HG03354 (cell line): Measurements from ENCODE around the gene RAB11FIP4.
"Not testable (repeated sequence)": the region's sequence is repeated elsewhere in the genome, so short reads cannot be mapped to it uniquely, and the experiment has no call there.

Experiments
- ATAC-seq: cut with Tn5 transposase; IDR thresholded peaks from one replicate; pipeline ENCODE4 v1.9.1; 2021; ENCODE audit warnings: mild to moderate bottlenecking; ENCODE audit not compliant: unreplicated experiment, poor library complexity, severe bottlenecking

RAB11FIP4 gene

GRCh38 chr17:31425282-31426040, 34.0 kb downstream of the RAB11FIP4 start:
- no peak for ATAC-seq

DNA sequence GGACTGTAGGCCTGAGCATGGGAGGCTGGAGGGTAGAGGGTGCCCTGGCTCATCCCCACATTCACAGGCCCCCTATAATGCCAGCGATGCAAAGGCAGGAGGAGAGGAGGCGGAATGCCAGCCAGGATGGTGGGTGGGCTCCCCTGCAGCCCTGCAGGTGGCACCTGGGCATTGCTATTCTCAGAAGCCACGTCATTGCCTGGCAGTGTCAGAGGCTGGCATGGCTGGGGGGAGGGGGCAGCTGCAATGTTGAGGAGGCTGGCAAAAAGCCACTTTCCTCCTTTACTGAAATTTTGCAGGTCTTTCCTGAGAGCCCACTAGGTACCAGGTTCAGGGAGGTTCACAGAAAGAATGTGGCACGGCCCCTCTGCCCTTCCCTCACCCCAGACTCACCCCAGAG, 36.2 kb downstream of the RAB11FIP4 start:
- ATAC-seq = no peak

- no peak for ATAC-seq
These were observed 36.6 kb downstream of the RAB11FIP4 start for GRCh38 chr17:31428111-31428510.

GRCh38 chr17:31428512-31428911, 37.0 kb downstream of the RAB11FIP4 start:
- ATAC-seq = no peak

- no peak for ATAC-seq
These were observed 39.8 kb downstream of the RAB11FIP4 start for GRCh38 chr17:31431098-31431851.

GRCh38 chr17:31431852-31432658, 40.6 kb downstream of the RAB11FIP4 start:
- ATAC-seq = no peak

DNA sequence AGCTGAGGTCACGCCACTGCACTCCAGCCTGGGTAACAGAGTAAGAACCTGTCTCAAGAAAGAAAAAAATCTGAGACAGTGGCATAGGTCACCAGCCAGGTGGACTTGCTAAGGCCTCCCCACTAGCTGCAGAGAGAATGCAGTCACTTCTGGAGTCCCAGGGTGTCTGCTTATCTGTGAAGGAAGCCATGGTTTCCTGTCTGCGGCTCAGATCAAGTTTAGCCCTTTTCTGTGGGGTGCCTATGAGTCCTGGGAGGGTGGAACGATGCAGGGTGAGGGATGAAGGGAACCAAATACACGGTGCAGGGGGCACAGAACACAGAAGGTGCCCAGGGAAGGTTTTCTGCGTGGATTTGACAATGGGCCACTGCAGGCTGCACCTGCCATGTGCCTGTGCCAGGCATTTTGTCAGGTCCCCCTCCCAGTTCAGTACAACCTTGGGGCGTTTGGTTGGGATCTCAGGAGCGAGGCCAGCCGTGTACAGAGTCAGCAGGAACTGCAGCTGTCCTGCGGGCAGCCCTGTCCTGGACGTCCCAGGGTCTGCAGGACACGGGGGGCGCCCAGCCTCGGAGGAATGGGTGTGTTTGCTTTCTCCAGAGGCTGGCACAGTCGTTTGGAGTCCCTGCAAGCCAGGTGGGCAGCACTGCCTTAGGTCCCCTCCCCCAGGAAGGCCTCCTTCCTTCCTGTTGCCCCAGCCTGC, 41.8 kb downstream of the RAB11FIP4 start:
- ATAC-seq = no peak

DNA sequence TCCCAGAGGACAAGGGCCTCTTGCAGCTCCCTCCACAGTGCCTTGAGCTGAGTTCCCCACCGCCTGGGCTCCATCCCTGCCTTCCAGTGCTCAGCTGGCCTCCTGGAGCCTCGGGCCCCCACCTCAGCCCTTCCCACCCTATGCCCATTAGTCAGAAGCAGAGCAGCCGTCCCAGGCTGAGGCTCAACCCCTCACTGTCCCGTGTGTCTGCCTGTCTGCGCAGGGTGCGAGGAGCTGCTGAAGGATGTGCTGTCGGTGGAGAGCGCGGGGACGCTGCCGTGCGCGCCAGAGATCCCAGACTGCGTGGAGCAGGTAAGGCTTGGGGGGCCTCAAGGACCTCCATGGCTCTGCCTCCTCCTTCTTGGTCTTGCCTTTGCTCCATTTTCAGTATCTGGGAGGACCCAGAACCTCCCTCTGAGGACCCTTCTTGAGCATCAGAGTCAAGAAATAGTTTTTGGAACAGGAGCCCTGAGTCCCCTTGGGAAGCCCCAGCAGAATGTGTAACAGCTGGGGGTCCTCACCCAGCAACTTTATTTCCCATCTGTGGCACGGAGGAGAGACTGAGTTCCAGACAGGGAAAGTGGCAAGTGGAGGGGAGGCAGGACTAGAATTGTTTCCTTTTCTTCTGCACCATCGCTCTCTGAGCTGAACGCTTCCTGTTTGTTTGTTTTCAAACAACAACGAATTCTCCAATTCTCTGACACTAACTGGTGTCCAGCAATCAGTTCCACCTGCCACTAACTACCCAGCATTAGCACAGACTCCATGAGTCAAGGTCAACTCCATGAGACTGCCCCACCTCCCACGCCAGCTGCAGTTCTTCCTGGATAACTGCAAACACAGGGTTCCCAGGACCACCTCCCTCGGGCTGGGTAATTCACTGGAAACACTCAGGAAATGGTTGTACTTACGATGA, 42.6 kb downstream of the RAB11FIP4 start:
- ATAC-seq = no peak

DNA sequence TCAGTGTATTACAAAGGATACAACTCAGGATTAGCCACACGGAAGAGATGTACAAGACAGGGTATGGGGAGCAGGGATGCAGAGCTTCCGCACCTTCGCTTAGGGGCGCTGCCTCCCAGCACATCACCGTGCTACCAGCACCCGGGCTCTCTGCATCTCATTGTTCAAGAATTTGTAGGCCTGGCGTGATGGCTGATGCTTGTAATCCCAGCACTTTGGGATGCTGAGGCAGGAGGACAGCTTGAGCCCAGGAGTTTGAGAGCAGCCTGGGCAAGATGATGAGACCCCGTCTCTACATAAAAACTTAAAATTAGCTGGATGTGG, 43.2 kb downstream of the RAB11FIP4 start:
- ATAC-seq = no peak

GRCh38 chr17:31435581-31435980, 44.1 kb downstream of the RAB11FIP4 start:
- no peak for ATAC-seq

GRCh38 chr17:31437720-31438400, 46.4 kb downstream of the RAB11FIP4 start:
- no peak for ATAC-seq

DNA sequence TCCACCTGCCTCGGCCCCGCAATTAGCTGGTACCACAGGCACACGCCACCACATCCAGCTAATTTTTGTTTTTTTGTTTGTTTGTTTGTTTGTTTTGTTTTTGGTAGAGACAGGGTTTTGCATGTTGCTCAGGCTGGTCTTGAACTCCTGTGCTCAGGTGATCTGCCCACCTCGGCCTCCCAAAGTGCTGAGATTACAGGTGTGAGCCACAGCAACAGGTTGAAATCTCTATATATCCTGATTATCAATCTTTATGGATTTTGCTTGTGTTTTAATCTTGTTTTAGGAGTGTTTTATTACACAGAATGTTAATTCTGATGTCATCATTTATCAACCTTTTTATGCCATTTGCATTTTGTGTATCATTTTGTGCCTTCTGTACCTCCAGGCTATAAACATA, 48.2 kb downstream of the RAB11FIP4 start:
- ATAC-seq = no peak

GRCh38 chr17:31442276-31442675, 50.8 kb downstream of the RAB11FIP4 start:
- ATAC-seq = no peak

- not testable (repeated sequence) for ATAC-seq
These were observed 51.4 kb downstream of the RAB11FIP4 start for GRCh38 chr17:31442856-31443255.

DNA sequence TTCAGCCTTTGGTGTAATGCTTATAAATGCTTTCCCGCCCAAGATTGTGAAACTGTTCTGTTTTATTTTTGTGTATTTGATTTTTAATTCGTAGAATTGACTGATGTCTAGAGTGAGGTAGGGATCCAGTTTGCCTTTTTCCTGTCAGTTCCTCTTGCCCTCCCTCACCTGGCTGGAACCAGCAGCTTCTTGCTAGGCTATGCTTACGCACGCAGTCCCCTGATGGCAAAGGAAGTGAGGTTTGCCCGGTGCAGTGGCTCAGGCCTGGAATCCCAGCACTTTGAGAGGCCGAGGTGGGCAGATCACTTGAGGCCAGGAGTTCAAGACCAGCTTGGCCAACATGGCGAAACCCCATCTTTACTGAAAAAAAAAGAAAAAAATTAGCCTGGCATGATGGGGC, 51.9 kb downstream of the RAB11FIP4 start:
- ATAC-seq = no peak

- ATAC-seq = no peak
These were observed 52.6 kb downstream of the RAB11FIP4 start for GRCh38 chr17:31444026-31444425.

DNA sequence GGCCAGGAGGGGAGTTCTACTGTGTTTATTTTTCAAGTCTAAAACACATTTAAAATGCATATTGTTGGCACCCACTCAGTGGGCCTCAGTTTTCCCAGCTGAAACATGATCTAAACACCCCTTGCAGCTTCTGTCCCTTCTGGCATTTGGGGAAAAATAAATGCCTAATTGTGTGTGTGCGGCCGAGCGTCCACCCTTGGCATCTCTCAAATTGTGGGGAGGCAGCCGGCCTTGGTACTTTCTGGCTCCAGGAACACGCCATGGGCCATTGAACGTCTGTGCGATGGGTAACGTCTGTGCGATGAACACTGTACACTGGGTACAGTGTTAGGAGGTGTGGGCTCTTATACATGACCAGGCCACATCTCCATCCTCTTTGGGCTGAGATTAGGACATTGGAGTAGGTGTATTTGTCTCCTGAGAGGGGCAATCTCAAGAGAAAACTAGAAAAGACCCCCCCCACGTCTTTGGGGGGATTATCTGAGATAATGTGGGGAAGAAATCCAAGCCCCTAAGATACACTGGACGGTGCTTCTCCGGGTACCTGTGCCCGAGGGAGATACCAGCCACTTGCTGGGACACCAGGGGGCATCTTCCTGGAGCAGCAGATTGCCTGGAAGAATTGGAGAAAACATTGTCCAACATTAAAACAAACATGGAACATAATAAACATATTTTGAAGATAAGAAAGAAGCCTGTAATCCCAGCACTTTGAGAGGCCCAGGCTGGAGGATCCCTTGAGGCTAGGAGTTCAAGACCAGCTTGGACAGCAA, 54.9 kb downstream of the RAB11FIP4 start:
- ATAC-seq = no peak
